NCI-H2081 (cell line): ENCODE measurements around the gene CASP9.
"Not testable (repeated sequence)": the region's sequence is repeated elsewhere in the genome, so short reads cannot be mapped to it uniquely, and the experiment has no call there.

Source experiments
- DNase-seq, 2 experiments: peaks; one replicate each; lab custom pipeline; 2025; lab: John Stamatoyannopoulos, UW

CASP9 gene

DNA sequence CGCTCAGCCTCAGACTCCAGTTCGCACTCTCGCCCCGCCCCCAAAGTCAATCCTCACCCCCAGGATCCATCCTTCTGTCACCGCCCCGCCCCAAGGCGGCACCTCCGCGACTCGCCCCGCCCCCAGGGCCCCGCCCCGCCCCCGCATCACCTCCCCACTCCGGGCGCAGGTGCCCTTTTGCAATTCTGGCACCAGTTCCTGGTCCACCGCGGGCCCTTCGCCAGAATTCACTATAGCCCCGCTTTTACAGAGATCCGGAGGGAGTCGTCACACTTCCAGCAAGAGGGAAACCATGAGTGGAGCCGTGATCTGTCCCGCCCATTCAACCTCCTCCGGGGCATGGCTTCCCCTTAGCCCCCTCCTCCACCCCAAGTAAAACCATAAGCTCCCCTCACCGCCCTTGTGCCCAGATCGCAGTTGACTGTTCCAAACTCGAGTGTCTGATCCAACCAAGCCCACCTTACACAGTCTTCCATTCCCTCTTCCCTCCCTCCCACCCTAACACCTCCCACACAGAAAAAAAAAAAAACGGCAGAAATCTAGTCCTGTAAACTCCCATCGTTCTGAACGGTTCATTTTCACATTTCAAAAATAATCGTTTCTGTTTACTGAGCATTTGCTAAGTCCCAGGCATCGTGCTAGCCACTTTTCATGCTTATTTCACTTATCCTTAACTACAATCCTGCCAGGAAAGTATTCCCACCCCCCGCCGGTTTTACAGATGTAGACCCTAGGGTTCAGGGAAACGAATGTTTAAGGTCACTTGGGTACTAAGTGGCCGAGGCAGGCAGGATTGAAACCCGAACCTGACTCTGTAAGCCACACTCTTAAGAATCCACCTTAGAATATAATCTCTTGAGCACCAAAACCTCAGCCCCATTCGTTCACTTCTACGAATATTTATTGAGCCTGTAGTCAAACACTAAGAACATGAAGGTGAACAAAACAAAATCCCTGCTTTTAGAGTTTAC lies 1.3 kb upstream of the CASP9 start:
- DNase-seq = no peak

DNA sequence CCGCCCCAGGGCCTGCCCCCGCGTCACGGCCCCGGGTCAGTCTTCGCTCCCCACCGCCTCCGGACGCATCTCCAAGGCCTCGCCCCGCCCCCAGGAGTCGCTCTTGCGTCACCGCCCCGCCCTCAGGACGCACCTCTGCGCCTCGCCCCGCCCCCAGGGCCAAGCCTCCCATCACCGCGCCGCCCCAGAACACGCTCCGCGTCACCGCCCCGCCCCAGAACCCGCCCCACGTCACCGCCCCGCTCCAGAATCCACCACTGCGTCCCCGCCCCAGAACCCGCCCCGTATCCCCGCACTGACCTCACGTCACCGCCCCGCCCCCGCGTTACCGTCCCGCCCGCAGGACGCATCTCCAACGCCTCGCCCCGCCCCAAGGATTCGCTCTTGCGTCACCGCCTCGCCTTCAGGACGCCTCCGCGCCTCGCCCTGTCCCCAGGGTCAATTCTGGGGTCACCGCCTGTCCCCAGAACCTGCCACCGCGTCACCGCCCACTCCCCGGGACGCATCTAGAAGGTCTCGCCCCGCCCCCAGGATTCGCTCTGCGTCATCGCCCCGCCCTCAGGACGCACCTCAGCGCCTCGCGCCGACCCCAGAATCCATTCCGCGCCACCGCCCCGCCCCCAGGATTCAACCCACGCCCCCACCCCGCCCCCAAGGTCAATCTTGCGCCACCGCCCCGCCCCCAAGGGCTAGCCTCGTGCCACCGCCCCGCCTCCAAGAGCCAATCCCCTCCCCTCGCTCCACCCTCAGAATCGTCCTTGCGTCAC lies 451 bp upstream of the CASP9 start:
- DNase-seq = peak; percentile 88 to 95

DNA sequence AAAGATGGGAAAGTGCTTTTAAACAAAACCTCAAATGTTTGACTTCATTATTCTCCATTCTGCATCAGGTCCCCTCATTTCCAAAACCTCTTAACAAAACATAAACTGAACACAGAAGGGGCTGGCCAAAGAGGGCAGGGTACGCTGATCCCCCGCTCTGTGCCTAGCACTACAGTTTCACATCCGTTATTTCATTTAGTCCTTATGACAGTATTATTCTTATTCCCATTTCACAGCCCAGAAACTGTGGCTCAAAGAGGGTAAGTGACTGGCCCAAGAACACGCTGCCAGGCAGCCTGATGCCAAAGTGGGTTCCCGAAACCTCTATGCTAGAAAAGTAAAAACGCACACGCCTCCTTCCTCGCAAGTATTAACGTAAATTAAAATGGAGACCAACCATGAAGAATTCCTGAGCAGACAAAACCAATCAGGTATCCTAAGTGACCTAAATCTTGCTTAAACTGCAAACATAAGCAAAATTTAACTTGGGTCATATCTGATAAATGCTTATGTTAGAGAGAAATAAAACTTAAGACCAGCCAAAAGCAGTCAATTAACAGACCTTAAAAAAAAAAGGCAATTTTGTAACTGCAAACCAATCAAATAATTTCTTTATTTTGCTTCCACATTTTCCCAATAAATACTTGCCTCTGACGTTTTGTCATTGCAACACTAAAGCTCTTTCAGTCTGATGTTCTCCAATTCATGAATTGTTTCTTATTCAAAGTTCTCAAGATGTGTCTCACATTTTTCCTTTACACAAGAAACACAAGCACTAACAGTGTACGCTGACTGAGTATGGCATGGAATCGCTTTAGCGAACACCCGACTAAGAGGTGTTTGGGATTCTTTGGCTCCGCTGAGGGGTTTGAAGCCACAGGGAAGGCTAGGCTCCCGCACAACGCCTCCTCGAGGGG lies 653 bp downstream of the CASP9 start:
- no peak for DNase-seq

DNA sequence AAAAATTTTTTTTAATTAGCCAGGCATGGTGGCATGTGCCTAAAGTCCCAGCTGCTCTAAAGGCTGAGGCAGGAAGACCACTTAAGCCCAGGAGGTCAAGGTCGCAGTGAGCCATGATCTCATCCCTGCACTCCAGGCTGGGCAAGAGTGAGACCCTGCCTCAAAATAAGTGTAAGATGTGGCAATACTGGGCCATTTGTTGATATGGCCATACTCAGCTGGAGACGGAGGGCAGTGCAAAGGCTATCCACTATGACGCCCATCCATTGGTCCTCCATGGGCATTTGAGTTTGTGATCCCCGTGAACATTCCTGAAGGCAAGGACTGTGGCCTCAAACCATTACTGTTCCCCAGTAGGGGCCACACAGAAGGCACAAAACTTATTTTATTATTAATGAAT lies 1.5 kb downstream of the CASP9 start:
- no peak for DNase-seq

DNA sequence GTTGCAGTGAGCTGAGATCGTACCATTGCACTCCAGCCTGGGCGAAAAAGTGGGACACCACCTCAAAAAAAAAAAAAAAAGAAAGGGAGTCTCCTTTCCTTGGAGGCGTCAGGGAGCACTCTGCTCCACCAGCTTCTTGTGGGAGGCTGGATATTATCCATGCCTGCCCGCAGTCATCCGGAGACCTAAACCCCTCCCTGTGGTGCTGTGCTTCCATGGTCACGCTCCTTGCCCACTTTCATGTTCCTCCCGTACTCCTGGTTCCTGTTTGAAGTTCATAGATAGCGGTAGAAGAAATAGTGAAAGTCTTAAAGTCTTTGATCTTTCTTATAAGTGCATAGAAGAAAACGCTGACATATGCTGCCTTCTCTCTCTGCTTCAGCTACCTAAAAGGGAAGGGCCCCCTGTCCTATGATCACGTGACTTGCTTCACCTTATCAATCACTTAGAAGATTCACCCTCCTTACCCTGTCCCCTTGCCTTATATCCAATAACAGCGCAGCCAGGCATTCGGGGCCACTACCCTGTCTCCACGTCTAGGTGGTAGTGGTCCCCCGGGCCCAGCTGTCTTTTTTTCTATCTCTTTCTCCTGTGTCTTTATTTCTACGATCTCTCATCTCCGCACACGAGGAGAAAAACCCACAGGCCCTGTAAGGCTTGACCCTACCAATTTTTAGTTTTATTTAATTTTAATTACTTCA lies 2.7 kb downstream of the CASP9 start:
- not testable (repeated sequence) for DNase-seq

DNA sequence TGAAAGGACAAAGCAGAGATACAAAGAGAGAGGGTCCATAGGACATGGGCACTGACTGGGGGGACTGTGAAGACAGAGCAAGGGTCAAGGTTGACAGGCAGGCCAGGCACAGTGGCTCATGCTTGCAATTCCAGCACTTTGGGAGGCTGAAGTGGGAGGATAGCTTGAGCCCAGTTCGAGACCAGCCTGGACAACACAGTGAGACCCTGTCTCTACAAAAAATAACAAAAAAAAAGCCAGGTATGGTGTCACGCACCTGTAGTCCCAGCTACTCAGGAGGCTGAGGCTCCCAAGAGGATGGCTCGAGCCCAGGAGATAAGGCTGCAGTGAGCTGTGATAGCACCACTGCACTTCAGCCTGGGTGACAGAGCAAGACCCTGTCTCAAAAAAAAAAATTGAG lies 4.4 kb downstream of the CASP9 start:
- DNase-seq = no peak

DNA sequence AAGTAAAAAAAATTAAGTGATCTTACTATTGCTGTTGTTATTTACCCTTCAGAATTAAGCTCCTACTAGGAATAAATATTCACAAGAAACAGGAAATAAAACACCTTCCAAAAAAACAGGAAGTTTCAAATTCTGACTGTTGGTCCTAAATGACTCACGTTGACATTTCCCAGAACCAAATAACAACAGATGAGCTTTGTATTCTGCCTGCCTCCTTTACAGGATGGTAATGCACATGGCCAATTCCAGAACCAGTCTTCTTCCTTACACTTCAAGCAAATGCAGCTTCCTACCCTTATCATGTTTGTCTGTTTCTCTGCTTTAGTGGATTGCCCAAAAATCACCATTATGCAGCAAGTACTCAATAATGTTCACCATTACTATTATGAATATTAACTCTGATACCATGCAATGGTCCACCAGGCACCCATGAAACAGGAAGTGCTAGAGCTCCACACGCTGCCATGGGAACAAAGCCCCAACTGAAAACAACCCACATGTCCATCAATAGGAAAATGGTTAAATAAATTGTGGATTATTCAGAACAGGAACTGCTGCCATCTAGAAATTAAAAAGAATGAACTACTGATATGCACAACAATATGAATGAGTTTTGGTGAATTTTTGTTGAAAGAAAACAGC lies 8.9 kb downstream of the CASP9 start:
- DNase-seq = no peak

DNA sequence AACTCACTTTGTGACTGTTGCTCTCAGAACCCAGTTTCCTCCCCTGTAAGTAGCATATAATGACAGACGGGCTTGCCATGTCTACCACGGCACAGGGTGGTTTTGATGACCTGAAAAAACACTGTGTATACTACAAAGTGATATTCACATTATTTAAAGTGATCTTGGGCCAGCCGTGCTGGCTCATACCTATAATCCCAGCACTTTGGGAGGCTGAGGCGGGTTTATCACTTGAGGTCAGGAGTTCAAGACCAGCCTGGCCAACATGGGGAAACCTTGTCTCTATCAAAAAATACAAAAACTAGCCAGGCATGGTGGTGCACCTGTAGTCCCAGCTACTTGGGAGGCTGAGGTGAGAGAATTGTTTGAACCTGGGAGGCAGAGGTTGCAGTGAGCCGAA lies 9.5 kb downstream of the CASP9 start:
- DNase-seq = not testable (repeated sequence)

DNA sequence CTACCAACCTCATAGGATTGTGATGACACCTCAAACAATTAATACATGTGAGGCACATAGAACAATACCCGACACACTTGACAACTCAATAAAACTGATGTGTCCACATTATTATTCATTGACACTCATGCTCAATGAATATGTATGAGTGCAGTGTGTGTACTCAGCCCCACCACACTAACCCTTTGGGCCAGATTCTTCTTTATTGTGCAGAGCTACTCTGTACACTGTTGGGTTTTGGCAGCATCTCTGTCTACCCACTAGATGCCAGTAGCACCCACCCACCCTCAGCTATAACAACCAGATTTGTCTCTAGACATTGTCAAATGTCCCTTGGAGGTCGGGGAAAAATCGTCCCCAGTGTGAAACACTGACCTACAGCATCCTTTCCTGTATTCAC lies 10.1 kb downstream of the CASP9 start:
- DNase-seq = no peak

DNA sequence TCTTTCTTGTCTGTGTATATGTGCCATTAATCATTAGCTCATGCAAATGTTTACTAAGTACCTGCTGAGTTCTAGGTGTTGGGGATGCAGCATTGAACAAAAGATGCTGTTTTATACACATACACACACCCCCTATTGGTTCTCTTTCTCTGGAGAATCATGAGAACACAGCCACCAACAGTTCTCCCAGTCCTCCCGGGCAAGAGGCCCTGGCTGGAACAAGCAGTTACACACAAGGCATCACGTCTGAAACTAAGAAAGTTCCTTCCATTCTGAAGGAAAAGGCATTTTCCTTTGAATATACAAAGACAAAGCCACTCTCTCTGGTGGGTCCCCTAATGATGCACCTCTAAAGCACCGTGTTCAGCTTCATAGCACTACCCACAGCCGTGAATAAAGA lies 10.8 kb downstream of the CASP9 start:
- DNase-seq = no peak

DNA sequence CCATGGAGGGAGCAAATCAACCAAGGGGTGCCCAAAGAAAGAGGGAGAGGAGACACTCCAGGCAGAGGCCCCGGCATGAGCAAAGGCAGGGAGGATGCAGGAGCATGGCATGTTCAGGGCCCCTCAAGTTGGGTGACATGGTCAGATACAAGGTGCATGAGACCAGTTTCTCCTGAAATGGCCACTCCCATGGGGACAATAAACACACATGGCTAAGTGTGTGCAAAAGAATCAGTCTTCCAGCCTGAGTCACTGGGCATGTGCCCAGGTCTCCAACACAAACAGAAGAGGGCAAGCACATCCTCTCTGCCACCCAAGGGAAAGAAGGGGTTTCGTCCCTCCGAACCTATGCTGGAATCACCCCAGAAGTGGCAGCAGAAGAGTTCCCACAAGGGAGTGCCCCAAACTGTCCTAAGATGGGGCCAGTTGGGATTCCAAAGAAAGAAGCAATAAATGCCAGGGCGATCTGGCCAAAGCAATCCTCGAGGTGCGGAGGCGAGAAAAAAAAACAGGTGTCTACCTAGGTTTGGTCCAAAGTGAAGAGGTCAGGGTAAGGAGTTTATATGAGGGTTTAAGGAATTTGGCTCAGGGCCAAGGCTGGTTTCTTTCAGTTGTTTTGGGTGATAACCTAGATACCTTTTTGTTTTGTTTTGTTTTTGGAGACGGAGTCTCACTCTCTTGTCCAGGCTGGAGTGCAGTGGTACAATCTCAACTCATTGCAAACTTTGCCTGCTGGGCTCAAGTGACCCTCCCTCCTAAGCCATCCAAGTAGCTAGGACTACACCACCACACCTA lies 13.2 kb downstream of the CASP9 start:
- no peak for DNase-seq

DNA sequence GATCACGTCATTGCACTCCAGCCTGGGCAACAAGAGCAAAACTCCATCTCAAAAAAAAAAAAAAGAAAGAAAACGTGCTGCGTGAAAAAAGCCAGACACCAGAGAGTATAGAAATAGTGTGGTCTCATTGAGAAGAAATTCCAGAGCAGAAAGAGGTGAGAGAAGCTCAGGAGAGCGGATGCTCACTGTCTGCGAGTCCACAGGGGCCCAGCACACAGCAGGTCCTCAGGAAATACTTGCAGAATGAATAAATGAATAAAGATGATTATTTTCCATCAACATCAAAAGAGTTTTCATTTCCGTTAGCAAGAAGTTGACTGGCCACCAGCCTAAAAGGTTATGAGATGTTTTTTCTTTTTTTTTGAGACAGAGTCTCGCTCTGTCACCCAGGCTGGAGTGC lies 14.4 kb downstream of the CASP9 start:
- DNase-seq = no peak

DNA sequence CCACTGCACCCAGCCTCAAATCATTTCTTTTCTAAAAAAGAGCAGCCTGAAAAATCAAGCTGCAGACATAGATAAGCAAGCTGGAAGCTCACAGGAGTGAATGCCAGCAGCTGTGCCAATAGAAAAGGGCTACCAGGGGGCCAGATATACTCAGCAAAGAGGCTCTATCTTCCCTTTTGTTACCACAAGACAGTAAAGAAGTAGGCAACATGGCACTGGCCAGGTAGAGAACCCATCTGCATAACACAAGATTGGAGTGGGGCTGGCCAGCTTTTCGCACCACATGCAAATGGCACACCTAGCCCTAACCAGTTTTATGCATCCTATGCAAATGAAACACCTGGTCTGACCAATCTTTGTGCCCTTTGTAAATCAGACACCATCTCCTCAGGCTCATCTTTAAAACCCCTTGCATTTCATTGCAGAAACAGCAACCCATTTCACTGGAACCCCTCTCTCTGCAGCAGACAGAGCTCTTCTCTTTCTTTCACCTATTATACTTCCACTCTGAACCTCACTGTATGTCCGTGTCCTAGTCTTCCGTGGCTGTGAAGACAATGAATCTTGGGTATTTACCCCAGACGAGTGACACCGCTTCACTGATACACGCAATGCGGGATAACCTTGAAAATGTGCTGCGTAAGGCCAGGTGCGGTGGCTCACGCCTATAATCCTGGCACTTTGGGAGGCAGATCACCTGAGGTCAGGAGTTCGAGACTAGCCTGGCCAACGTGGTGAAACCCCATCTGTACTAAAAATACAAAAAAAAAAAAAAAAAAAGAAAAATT lies 15.1 kb downstream of the CASP9 start:
- DNase-seq = no peak

DNA sequence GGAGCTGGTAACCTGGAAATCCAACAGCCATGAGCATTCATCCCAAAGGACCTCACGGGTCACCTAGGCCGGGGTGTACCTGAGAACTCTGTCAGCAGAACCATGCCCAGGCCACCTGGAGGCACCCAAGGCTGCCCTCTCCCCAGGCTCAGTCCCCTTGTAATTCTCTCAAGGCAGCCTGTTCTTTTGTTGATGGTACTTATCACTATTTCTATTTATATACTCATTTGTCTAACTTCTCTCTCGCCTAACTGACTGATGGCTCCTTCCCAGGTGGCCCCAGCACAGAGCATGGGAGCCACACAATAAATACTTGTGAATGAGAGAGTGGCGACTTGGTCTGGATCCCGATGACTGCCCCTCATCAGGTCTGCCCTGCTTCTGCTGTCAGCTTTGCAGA lies 16.7 kb downstream of the CASP9 start:
- DNase-seq = no peak

DNA sequence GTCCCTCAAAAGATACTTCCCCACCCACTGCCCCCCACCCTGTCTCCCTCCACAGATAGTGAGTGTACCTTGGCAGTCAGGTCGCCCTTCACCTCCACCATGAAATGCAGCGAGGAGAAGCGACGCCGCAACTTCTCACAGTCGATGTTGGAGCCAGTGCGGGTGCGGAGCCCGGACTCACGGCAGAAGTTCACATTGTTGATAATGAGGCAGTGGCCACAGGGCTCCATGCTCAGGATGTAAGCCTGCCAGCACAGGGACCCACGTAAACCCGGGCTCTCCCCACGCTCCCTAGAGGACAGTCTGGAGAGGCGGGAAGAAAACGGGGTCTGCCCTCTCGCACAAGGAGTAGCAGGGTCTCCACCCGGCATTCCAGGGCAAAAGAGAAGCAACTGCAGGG lies 17.2 kb downstream of the CASP9 start:
- DNase-seq = no peak

DNA sequence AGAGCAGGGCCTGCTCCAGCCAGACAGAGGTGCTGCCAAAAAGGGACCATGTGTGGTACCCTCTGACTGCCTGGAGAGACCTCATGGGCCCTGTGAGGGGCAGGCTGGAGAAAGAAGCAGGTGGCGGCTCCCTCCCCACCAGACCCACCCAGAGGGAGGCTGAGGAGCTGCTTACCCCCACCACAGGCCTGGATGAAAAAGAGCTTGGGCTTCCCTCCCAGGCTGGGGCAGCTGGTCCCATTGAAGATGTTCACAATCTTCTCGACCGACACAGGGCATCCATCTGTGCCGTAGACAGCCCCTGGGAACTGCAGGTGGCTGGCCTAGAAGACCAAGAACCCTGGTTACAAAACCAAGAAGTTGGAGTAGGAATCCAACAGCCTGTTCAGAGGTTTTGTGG lies 19.6 kb downstream of the CASP9 start:
- DNase-seq = no peak

DNA sequence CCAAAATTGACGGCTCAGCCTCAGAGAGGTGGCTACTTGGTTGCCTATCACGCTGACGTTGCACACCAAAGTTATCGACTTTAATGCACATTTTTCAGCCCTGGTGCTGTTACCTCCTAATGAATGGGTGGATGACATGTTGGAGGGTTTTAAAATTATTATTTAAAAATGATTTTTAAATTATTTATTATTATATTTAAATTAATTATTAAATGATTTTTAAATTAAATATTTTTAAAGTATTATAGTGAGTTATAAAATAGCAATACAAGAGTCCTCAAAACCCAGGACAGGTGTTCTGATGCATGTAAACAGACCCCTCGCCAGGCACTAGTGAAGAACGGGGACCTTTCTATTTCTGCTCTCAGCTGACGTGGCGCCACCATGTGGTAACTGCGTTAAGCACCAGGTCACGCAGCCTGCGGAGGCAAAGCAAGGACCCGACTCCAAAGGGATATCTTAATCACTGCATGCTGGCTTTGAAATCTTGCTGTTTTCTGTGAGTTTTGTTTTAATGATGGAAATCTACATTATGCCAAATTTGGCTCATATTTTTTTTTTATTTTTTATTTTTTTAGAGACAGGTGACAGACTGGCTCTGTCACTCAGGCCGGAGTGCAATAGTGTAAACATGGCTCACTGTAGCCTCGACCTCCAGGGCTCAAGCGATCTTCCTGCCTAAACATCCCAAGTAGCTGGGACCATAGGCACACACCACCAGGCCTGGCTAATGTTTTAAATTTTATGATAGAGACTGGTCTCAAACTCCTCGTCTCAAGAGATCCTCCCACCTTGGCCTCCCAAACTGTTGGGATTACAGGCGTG lies 22.6 kb downstream of the CASP9 start:
- peak; percentile 51 for DNase-seq
